CD14-positive monocyte (primary cell): ENCODE data around the gene CDNF. TPM values are rescaled to one million over a fixed set of nuclear protein-coding genes. Genes with fewer than 3 reads are reported as not detected.

ENCODE experiments used
- DNase-seq, 3 donors: peaks; one replicate each; pipeline ENCODE4 v3.0.0-alpha.2; 2011 to 2022
- H2AFZ ChIP-seq: 2 replicates; pipeline ENCODE4 v1.6.0; 2012; ENCODE audit warnings: mild to moderate bottlenecking, low read depth, low read length, inconsistent platforms; ENCODE audit not compliant: insufficient read depth, poor library complexity, severe bottlenecking
- H3K27ac ChIP-seq, 2 donors: 1 replicate in 1 of 2; 2 replicates in 1 of 2; pipeline ENCODE4 v1.5.1; 2012 to 2013; ENCODE audit warnings: low read length in 2 of 2, control low read depth in 1 of 2, inconsistent platforms in 1 of 2, low read depth in 1 of 2, mild to moderate bottlenecking in 1 of 2
- H3K27me3 ChIP-seq, 2 donors: one replicate each; pipeline versions ENCODE4 v1.6.0 to v1.6.1; 2011 to 2013; ENCODE audit warnings: low read length in 2 of 2; ENCODE audit not compliant: control insufficient read depth in 2 of 2, insufficient read depth in 2 of 2
- H3K36me3 ChIP-seq, 2 donors: replicated peaks in 1 of 2; 1 replicate in 1 of 2; 2 replicates in 1 of 2; pipeline versions ENCODE4 v1.5.1 to v1.6.1; 2012 to 2013; ENCODE audit warnings: low read length in 2 of 2, control low read depth in 1 of 2, inconsistent platforms in 1 of 2, mild to moderate bottlenecking in 1 of 2; ENCODE audit not compliant: insufficient read depth in 2 of 2, control insufficient read depth in 1 of 2
- H3K4me1 ChIP-seq, 2 donors: 1 replicate in 1 of 2; 2 replicates in 1 of 2; pipeline versions ENCODE4 v1.5.1 to v1.6.1; 2012 to 2013; ENCODE audit warnings: low read length in 2 of 2, control low read depth in 1 of 2, inconsistent platforms in 1 of 2, mild to moderate bottlenecking in 1 of 2, moderate library complexity in 1 of 2; ENCODE audit not compliant: insufficient read depth in 2 of 2, control insufficient read depth in 1 of 2
- H3K4me2 ChIP-seq: replicated peaks from 2 replicates; pipeline ENCODE3; 2012; ENCODE audit warnings: low read length, moderate library complexity, mild to moderate bottlenecking; ENCODE audit not compliant: poor library complexity, severe bottlenecking; ENCODE audit errors: extremely low read depth
- H3K4me3 ChIP-seq, 3 experiments: fragments of 200-600 bp in 1 of 3; sonication (generic) in 1 of 3; replicated peaks in 1 of 3; 1 replicate in 2 of 3; 2 replicates in 1 of 3; pipeline ENCODE4 v1.5.1; 2011 to 2013; ENCODE audit warnings: low read length in 3 of 3, mild to moderate bottlenecking in 3 of 3, control low read depth in 2 of 3, low read depth in 2 of 3, inconsistent platforms in 1 of 3, moderate library complexity in 1 of 3
- H3K79me2 ChIP-seq: 2 replicates; pipeline ENCODE4 v1.6.0; 2012; ENCODE audit warnings: mild to moderate bottlenecking, control low read depth, inconsistent platforms, low read length, moderate library complexity; ENCODE audit not compliant: insufficient read depth
- H3K9ac ChIP-seq: 2 replicates; pipeline ENCODE4 v1.6.0; 2017; ENCODE audit warnings: low read length, mild to moderate bottlenecking; ENCODE audit not compliant: insufficient read depth, poor library complexity, severe bottlenecking
- H3K9me3 ChIP-seq, 2 donors: replicated peaks in 1 of 2; 1 replicate in 1 of 2; 2 replicates in 1 of 2; pipeline versions ENCODE4 v1.5.1 to v1.6.1; 2012 to 2013; ENCODE audit warnings: low read length in 2 of 2, control low read depth in 1 of 2; ENCODE audit not compliant: control insufficient read depth in 1 of 2, insufficient read depth in 1 of 2
- H4K20me1 ChIP-seq: 2 replicates; pipeline ENCODE4 v1.6.0; 2012; ENCODE audit warnings: mild to moderate bottlenecking, low read length, control low read depth, moderate library complexity; ENCODE audit not compliant: insufficient read depth
- H3K27ac Mint-ChIP-seq, 7 donors: one replicate each; pipeline ENCODE4 v1.8.0; 2020; ENCODE audit warnings: mild to moderate bottlenecking in 7 of 7, mixed read lengths in 7 of 7, moderate library complexity in 6 of 7, inconsistent platforms in 2 of 7
- H3K27me3 Mint-ChIP-seq, 3 donors: one replicate each; pipeline ENCODE4 v1.8.0; 2021 to 2022; ENCODE audit warnings: low read depth in 3 of 3, mild to moderate bottlenecking in 3 of 3, mixed read lengths in 3 of 3, moderate library complexity in 3 of 3, inconsistent platforms in 1 of 3
- H3K36me3 Mint-ChIP-seq, 2 donors: one replicate each; pipeline ENCODE4 v1.8.0; 2020; ENCODE audit warnings: mixed read lengths in 2 of 2, inconsistent platforms in 1 of 2, mild to moderate bottlenecking in 1 of 2
- H3K4me1 Mint-ChIP-seq: one replicate; pipeline ENCODE4 v1.8.0; 2020; ENCODE audit warnings: mild to moderate bottlenecking, mixed read lengths
- H3K4me3 Mint-ChIP-seq, 2 donors: one replicate each; pipeline ENCODE4 v1.8.0; 2020; ENCODE audit warnings: mild to moderate bottlenecking in 2 of 2, mixed read lengths in 2 of 2, moderate library complexity in 1 of 2
- H3K9me3 Mint-ChIP-seq, 7 donors: one replicate each; pipeline ENCODE4 v1.8.0; 2020 to 2022; ENCODE audit warnings: mixed read lengths in 7 of 7, mild to moderate bottlenecking in 6 of 7, moderate library complexity in 6 of 7, inconsistent platforms in 2 of 7
- WGBS: methylation state at CpG from one replicate; pipeline ENCODE4 v1.1.5; 2013; ENCODE audit warnings: missing lambda C conversion rate; ENCODE audit not compliant: insufficient coverage; 5-methylcytosine and 5-hydroxymethylcytosine counted together
- intact Hi-C, 2 donors: fragments of 100-400 bp; cut with micrococcal nuclease; formaldehyde crosslinking; loops; one replicate each; pipeline versions ENCODE4 v1.15.0 to v1.15.1; 2023
- polyA plus RNA-seq, 3 donors: library from polyadenylated mRNA; depleted of rRNA in 1 of 3; unstranded in 2 of 3; stranded (reverse) in 1 of 3; fragments of 300-500 nt in 2 of 3; fragments of >200 nt in 1 of 3; fragmentation: Illumina TruSeq in 2 of 3; gene quantifications; 1 replicate in 2 of 3; 2 replicates in 1 of 3; pipeline ENCODE4 v1.2.3, GENCODE V29; 2012 to 2021
- TF ChIP-seq, protein P1 (sequence below): fragments of 200-600 bp; IDR thresholded peaks from one replicate; pipeline ENCODE4 v1.8.0; 2022; ENCODE audit warnings: antibody characterized with exemption, mild to moderate bottlenecking

Gene CDNF
- polyA plus RNA-seq, 3 donors = 0.28 TPM; not detected in 1

DNA sequence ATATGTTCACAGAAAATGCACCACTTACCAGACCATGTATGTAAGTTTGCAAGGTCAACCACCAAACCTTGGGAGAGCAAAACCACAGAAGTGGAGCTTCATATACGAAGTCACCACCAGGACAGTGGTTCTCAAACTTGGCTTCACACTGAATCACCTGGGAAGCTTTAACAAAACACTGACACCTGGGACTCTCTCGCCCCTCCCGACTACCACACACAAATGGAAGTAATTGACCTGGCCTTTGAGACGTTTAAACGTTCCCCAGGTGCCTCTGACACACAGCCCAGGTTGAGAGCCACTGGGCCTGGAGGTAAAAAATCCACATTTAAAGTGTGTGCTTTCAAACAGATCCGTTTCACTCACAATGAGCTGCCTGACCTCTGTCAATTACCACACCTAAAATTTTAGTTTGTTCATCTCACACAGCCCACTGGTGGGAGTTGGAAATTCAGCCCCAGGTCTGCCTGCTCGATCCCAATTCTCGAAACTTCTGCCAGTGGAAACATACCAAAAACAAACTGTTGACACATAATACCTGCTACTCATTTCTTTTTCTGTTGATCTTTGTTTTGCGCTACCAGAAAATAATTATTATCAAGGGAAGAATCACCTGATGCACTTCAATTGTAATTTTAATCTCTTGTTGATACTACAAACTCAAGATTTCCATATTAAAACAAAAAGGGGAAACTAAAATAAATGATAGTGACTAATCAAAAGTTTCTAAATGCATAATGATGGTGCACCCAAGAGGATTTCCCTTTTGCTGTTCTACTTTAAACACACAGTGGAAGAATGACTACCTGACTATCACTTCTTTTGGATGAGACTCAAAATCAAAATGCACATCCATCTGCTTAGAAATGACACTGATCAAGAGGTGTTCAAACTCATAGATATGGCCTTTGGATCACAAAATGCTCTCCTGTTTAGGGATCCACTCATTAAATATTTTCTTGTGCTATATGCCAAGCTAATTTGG is 26.6 kb downstream of the CDNF start:
- no peak overlapping the region for H3K27ac Mint-ChIP-seq
- WGBS = 94% methylated on average over 7 of the region's 9 CpGs
- H3K27ac ChIP-seq = no peak overlapping the region

DNA sequence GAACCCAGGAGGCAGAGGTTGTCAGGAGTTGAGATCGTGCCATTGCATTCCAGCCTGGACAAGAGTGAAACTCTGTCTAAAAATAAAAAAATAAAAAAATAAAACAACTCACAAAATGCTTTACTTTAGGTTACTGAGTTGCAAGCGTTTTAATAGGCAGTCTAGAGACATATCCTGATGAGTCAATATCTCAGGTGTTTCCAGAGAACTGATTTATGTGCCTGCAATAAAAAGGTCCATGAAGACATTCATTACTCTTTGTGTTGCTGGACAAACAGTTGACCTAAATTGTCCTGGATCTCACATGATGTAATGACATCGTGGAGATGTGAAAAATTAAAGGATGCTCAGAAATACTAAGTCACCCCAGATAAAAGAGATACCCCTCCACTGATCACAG is 31.5 kb downstream of the CDNF start:
- no peaks in the 10 kb centered on the region for H3K36me3 Mint-ChIP-seq
- Histone ChIP-seq H3K36me3 (no peaks in the 10 kb centered on the region), H2AFZ (no peak overlapping the region), H3K27ac (no peak overlapping the region), H3K9ac (no peak overlapping the region), H3K79me2 (no peaks in the 10 kb centered on the region), H3K27me3 (no peaks in the 10 kb centered on the region), H3K4me2 (no peak overlapping the region), H3K4me1 (no peaks in the 10 kb centered on the region), H3K9me3 (no peaks in the 10 kb centered on the region), H3K4me3 (no peak overlapping the region), H4K20me1 (no peaks in the 10 kb centered on the region)
- H3K4me1 Mint-ChIP-seq = peaks cover 1% of the 10 kb centered on the region
- intact Hi-C loops = no loop called here
- H3K27ac Mint-ChIP-seq = no peak overlapping the region
- WGBS = 100% methylated on average over 1 of the region's 3 CpGs
- H3K27me3 Mint-ChIP-seq = peaks cover 0 to 3% (median 0%) of the 10 kb centered on the region in 3 donors
- TF ChIP-seq, protein P1, sequence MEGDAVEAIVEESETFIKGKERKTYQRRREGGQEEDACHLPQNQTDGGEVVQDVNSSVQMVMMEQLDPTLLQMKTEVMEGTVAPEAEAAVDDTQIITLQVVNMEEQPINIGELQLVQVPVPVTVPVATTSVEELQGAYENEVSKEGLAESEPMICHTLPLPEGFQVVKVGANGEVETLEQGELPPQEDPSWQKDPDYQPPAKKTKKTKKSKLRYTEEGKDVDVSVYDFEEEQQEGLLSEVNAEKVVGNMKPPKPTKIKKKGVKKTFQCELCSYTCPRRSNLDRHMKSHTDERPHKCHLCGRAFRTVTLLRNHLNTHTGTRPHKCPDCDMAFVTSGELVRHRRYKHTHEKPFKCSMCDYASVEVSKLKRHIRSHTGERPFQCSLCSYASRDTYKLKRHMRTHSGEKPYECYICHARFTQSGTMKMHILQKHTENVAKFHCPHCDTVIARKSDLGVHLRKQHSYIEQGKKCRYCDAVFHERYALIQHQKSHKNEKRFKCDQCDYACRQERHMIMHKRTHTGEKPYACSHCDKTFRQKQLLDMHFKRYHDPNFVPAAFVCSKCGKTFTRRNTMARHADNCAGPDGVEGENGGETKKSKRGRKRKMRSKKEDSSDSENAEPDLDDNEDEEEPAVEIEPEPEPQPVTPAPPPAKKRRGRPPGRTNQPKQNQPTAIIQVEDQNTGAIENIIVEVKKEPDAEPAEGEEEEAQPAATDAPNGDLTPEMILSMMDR = no peak
- H3K9me3 Mint-ChIP-seq = peaks cover 0 to 6% (median 0%) of the 10 kb centered on the region in 7 donors
- no peak for DNase-seq
- no peak overlapping the region for H3K4me3 Mint-ChIP-seq

More for the DNA sequence above, 26.6 kb downstream of the CDNF start:
- Histone ChIP-seq H3K79me2 (no peaks in the 10 kb centered on the region), H3K4me2 (no peak overlapping the region), H3K9me3 (no peaks in the 10 kb centered on the region), H3K4me1 (peaks cover 0 to 3% of the 10 kb centered on the region in 2 donors), H4K20me1 (no peaks in the 10 kb centered on the region), H3K9ac (no peak overlapping the region), H2AFZ (no peak overlapping the region), H3K4me3 (no peak overlapping the region), H3K36me3 (no peaks in the 10 kb centered on the region), H3K27me3 (no peaks in the 10 kb centered on the region)
- DNase-seq = no peak
- peaks cover 12% of the 10 kb centered on the region for H3K4me1 Mint-ChIP-seq
- peaks cover 0 to 5% (median 0%) of the 10 kb centered on the region in 3 donors for H3K27me3 Mint-ChIP-seq
- intact Hi-C loops = no loop called here
- H3K4me3 Mint-ChIP-seq = no peak overlapping the region
- peaks cover 0 to 8% (median 0%) of the 10 kb centered on the region in 7 donors for H3K9me3 Mint-ChIP-seq
- H3K36me3 Mint-ChIP-seq = no peaks in the 10 kb centered on the region
- TF ChIP-seq, protein P1 = no peak
